Epithelial cell of proximal tubule (primary cell): ENCODE measurements around the gene NUF2. TPM values are rescaled to one million over a fixed set of nuclear protein-coding genes. Genes with fewer than 3 reads are reported as not detected.

Source experiments
- DNase-seq: peaks from one replicate; pipeline ENCODE4 v3.0.0-alpha.2; 2011; ENCODE audit warnings: low read depth
- H3K4me3 ChIP-seq: 2 replicates; pipeline ENCODE4 v1.5.1; 2011; ENCODE audit warnings: low read depth, mild to moderate bottlenecking, low read length
- CTCF ChIP-seq: conservative IDR thresholded peaks from 2 replicates; pipeline ENCODE4 v1.5.1; 2012; ENCODE audit warnings: low read depth, mild to moderate bottlenecking, low read length
- total RNA-seq: library from RNA; depleted of rRNA; stranded (reverse); fragments of >200 nt; gene quantifications from 2 replicates; pipeline ENCODE4 v1.2.3, GENCODE V29; 2015

The NUF2 gene
- total RNA-seq, 1 donor from 2014 or later: 43.6 TPM

GRCh38 chr1:163401211-163401610 is 79.5 kb downstream of the NUF2 start:
- DNase-seq: no peak
- TF ChIP-seq CTCF: no peak
- H3K4me3 ChIP-seq: no peak overlapping the region

Other genes starting within 250 kb of the NUF2 start
- 0.36 and 1.4 TPM in 2 replicates for gene RGS5, start 119.0 kb upstream of the NUF2 start, total RNA-seq